Right lobe of liver (tissue), 6 donors: ENCODE measurements around the gene OR8B8. TPM values are rescaled to one million over a fixed set of nuclear protein-coding genes. Genes with fewer than 3 reads are reported as not detected.

Experiments used
- ATAC-seq, 4 donors: fragments of 200-7000 bp; cut with Tn5 transposase; one replicate each; pipeline ENCODE4 v1.9.1; 2020; ENCODE audit warnings: mild to moderate bottlenecking in 4 of 4, moderate library complexity in 4 of 4
- DNase-seq, 3 donors: peaks; one replicate each; pipeline ENCODE4 v3.0.0-alpha.2; 2020
- H3K27ac ChIP-seq, 3 donors: fragments of 200-600 bp; one replicate each; pipeline ENCODE4 v1.8.0; 2022
- H3K27me3 ChIP-seq, 2 donors: fragments of 200-600 bp; one replicate each; pipeline ENCODE4 v1.8.0; 2022
- H3K36me3 ChIP-seq, 4 donors: fragments of 200-600 bp; sonication (generic) in 1 of 4; one replicate each; pipeline versions ENCODE4 v1.5.1 to v1.8.0; 2017 to 2022; ENCODE audit warnings: control low read depth in 1 of 4
- H3K4me1 ChIP-seq, 4 donors: fragments of 200-600 bp; sonication (generic) in 1 of 4; one replicate each; pipeline versions ENCODE4 v1.5.1 to v1.8.0; 2017 to 2022; ENCODE audit warnings: control low read depth in 1 of 4
- H3K4me3 ChIP-seq, 3 donors: fragments of 200-600 bp; one replicate each; pipeline ENCODE4 v1.8.0; 2022
- H3K9me3 ChIP-seq, 4 donors: fragments of 200-600 bp; sonication (generic) in 1 of 4; one replicate each; pipeline versions ENCODE4 v1.5.1 to v1.8.0; 2017 to 2022; ENCODE audit warnings: control low read depth in 1 of 4
- CTCF ChIP-seq, 4 donors: fragments of 200-600 bp in 3 of 4; fragments of 450-650 bp in 1 of 4; IDR thresholded peaks; one replicate each; pipeline versions ENCODE4 v1.5.1 to v1.8.0; 2016 to 2022; ENCODE audit warnings: antibody characterized with exemption in 4 of 4, mild to moderate bottlenecking in 2 of 4
- POLR2A ChIP-seq: fragments of 450-650 bp; IDR thresholded peaks from one replicate; pipeline ENCODE4 v1.6.1; 2017; ENCODE audit warnings: antibody characterized with exemption, mild to moderate bottlenecking
- WGBS: methylation state at CpG from one replicate; pipeline ENCODE4 v1.1.6; 2018; ENCODE audit warnings: low coverage, low lambda C conversion rate; ENCODE audit not compliant: insufficient coverage; ENCODE audit errors: missing lambda C conversion rate; 5-methylcytosine and 5-hydroxymethylcytosine counted together
- intact Hi-C, 2 donors: fragments of 100-400 bp; cut with DNase I; formaldehyde crosslinking; loops; one replicate each; pipeline versions ENCODE4 v1.11.2 to v1.14.1; 2022
- total RNA-seq, 6 experiments: library from RNA; depleted of rRNA in 2 of 6; stranded (reverse); fragments of >200 nt in 2 of 6; fragmentation: NEBNext Ultra II Directional in 3 of 6; extraction: Animal tissue kit (Norgen Biotek cat#: 25700) in 3 of 6; gene quantifications; one replicate each; pipeline versions ENCODE4 v1.1.0 to v1.2.4, GENCODE V29; 2016 to 2023
- donor health status: DM: no; HTN: yes; CAD: no.
- donor health status: DM: no; HTN: no; CAD: no.
- donor health status: DM: no; HTN: no; CAD: no.
- donor health status: DM: no; HTN: yes; CAD: no.
- donor health status: DM: no; HTN: yes; CAD: no.

The OR8B8 gene
- total RNA-seq, 6 experiments from 2014 or later: not detected

- WGBS: 48% methylated on average over 2 of the region's 2 CpGs
- ATAC-seq: no peak
- H3K27ac ChIP-seq: no peak overlapping the region
- no peak overlapping the region for H3K4me3 ChIP-seq
- no peaks in the 10 kb centered on the region for H3K9me3 ChIP-seq
- TF ChIP-seq CTCF (IDR thresholded peaks at IDR 0.05) (no peak), POLR2A (no peak)
- intact Hi-C loops: no loop called here
- H3K4me1 ChIP-seq: no peaks in the 10 kb centered on the region
- H3K27me3 ChIP-seq: no peaks in the 10 kb centered on the region
- H3K36me3 ChIP-seq: no peaks in the 10 kb centered on the region
- DNase-seq: no peak
Measured at GRCh38 chr11:124454552-124454951, 9.1 kb upstream of the OR8B8 start.

GRCh38 chr11:124446916-124447315 lies 1.4 kb upstream of the OR8B8 start:
- H3K4me3 ChIP-seq: no peak overlapping the region
- TF ChIP-seq CTCF (IDR thresholded peaks at IDR 0.05) (no peak), POLR2A (no peak)
- no peaks in the 10 kb centered on the region for H3K36me3 ChIP-seq
- H3K27ac ChIP-seq: no peak overlapping the region
- DNase-seq (no peak), ATAC-seq (no peak)
- H3K9me3 ChIP-seq: no peaks in the 10 kb centered on the region
- intact Hi-C loops: no loop called here
- H3K4me1 ChIP-seq: no peaks in the 10 kb centered on the region
- H3K27me3 ChIP-seq: peaks cover 0 to 4% of the 10 kb centered on the region in 2 donors
- 25% methylated on average over 1 of the region's 1 CpG for whole genome bisulfite sequencing

GRCh38 chr11:124442847-124443246 lies 2.6 kb downstream of the OR8B8 start:
- ATAC-seq (no peak), DNase-seq (no peak)
- H3K4me1 ChIP-seq: no peaks in the 10 kb centered on the region
- 28% methylated on average over 2 of the region's 2 CpGs for WGBS
- H3K9me3 ChIP-seq: no peaks in the 10 kb centered on the region
- H3K4me3 ChIP-seq: no peak overlapping the region
- TF ChIP-seq POLR2A (no peak), CTCF (IDR thresholded peaks at IDR 0.05) (no peak)
- H3K27ac ChIP-seq: no peak overlapping the region
- peaks cover 0 to 4% of the 10 kb centered on the region in 2 donors for H3K27me3 ChIP-seq
- no peaks in the 10 kb centered on the region for H3K36me3 ChIP-seq
- intact Hi-C loops: no loop called here

GRCh38 chr11:124442442-124442841 lies 3.1 kb downstream of the OR8B8 start:
- intact Hi-C loops: no loop called here
- Histone ChIP-seq H3K9me3 (no peaks in the 10 kb centered on the region), H3K36me3 (no peaks in the 10 kb centered on the region), H3K27ac (no peak overlapping the region), H3K4me3 (no peak overlapping the region), H3K4me1 (no peaks in the 10 kb centered on the region), H3K27me3 (peaks cover 0 to 4% of the 10 kb centered on the region in 2 donors)
- TF ChIP-seq POLR2A (no peak), CTCF (IDR thresholded peaks at IDR 0.05) (no peak)
- no peak for ATAC-seq
- 33% methylated on average over 6 of the region's 6 CpGs for WGBS
- no peak for DNase-seq

GRCh38 chr11:124441519-124441918 lies 4.0 kb downstream of the OR8B8 start:
- intact Hi-C loops: no loop called here
- Histone ChIP-seq H3K27me3 (peaks cover 0 to 4% of the 10 kb centered on the region in 2 donors), H3K36me3 (no peaks in the 10 kb centered on the region), H3K9me3 (no peaks in the 10 kb centered on the region), H3K4me3 (no peak overlapping the region), H3K27ac (no peak overlapping the region), H3K4me1 (no peaks in the 10 kb centered on the region)
- TF ChIP-seq CTCF (IDR thresholded peaks at IDR 0.05): no peak
- TF ChIP-seq POLR2A: no peak
- ATAC-seq: no peak
- DNase-seq: no peak
- 50% methylated on average over 3 of the region's 7 CpGs for WGBS
